ENCODE data around the gene SESN1. TPM values are rescaled to one million over a fixed set of nuclear protein-coding genes. Genes with fewer than 3 reads are reported as not detected.

The SESN1 gene
- total RNA-seq, 1 donor from 2014 or later: 13.2 TPM

GRCh38 chr6:109045493-109045892, 49.2 kb downstream of the SESN1 start:
- Mint-ChIP-seq H3K4me3 (ENCODE audit: unreplicated experiment) (no peak overlapping the region), H3K27ac (ENCODE audit: unreplicated experiment) (no peak overlapping the region), H3K9me3 (ENCODE audit: unreplicated experiment) (peaks cover 13% of the 10 kb centered on the region), H3K4me1 (ENCODE audit: unreplicated experiment) (no peaks in the 10 kb centered on the region), H3K27me3 (ENCODE audit: unreplicated experiment) (no peaks in the 10 kb centered on the region), H3K36me3 (ENCODE audit: unreplicated experiment) (peaks cover 6% of the 10 kb centered on the region)
- DNase-seq (ENCODE audit: extremely low spot score, unreplicated experiment): no peak
- TF ChIP-seq, protein P1, sequence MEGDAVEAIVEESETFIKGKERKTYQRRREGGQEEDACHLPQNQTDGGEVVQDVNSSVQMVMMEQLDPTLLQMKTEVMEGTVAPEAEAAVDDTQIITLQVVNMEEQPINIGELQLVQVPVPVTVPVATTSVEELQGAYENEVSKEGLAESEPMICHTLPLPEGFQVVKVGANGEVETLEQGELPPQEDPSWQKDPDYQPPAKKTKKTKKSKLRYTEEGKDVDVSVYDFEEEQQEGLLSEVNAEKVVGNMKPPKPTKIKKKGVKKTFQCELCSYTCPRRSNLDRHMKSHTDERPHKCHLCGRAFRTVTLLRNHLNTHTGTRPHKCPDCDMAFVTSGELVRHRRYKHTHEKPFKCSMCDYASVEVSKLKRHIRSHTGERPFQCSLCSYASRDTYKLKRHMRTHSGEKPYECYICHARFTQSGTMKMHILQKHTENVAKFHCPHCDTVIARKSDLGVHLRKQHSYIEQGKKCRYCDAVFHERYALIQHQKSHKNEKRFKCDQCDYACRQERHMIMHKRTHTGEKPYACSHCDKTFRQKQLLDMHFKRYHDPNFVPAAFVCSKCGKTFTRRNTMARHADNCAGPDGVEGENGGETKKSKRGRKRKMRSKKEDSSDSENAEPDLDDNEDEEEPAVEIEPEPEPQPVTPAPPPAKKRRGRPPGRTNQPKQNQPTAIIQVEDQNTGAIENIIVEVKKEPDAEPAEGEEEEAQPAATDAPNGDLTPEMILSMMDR (IDR thresholded peaks at IDR 0.05): no peak

GRCh38 chr6:109039795-109040194, 54.9 kb downstream of the SESN1 start:
- peaks cover 3% of the 10 kb centered on the region for H3K36me3 Mint-ChIP-seq (ENCODE audit: unreplicated experiment)
- TF ChIP-seq, protein P1 (IDR thresholded peaks at IDR 0.05): no peak
- peaks cover 5% of the 10 kb centered on the region for H3K27me3 Mint-ChIP-seq (ENCODE audit: unreplicated experiment)
- peaks cover 13% of the 10 kb centered on the region for H3K9me3 Mint-ChIP-seq (ENCODE audit: unreplicated experiment)
- no peaks in the 10 kb centered on the region for H3K4me1 Mint-ChIP-seq (ENCODE audit: unreplicated experiment)
- DNase-seq (ENCODE audit: extremely low spot score, unreplicated experiment): no peak
- no peak overlapping the region for H3K4me3 Mint-ChIP-seq (ENCODE audit: unreplicated experiment)
- H3K27ac Mint-ChIP-seq (ENCODE audit: unreplicated experiment): no peak overlapping the region

GRCh38 chr6:109038837-109039398, 55.7 kb downstream of the SESN1 start:
- Mint-ChIP-seq H3K27ac (ENCODE audit: unreplicated experiment) (no peak overlapping the region), H3K4me3 (ENCODE audit: unreplicated experiment) (no peak overlapping the region), H3K27me3 (ENCODE audit: unreplicated experiment) (peaks cover 5% of the 10 kb centered on the region), H3K4me1 (ENCODE audit: unreplicated experiment) (no peaks in the 10 kb centered on the region), H3K36me3 (ENCODE audit: unreplicated experiment) (peaks cover 3% of the 10 kb centered on the region), H3K9me3 (ENCODE audit: unreplicated experiment) (peaks cover 13% of the 10 kb centered on the region)
- DNase-seq (ENCODE audit: extremely low spot score, unreplicated experiment): no peak
- TF ChIP-seq, protein P1 (IDR thresholded peaks at IDR 0.05): no peak

GRCh38 chr6:109036574-109037294, 57.9 kb downstream of the SESN1 start:
- H3K4me3 Mint-ChIP-seq (ENCODE audit: unreplicated experiment): no peak overlapping the region
- no peak for DNase-seq (ENCODE audit: extremely low spot score, unreplicated experiment)
- no peak overlapping the region for H3K27ac Mint-ChIP-seq (ENCODE audit: unreplicated experiment)
- no peaks in the 10 kb centered on the region for H3K9me3 Mint-ChIP-seq (ENCODE audit: unreplicated experiment)
- H3K36me3 Mint-ChIP-seq (ENCODE audit: unreplicated experiment): no peaks in the 10 kb centered on the region
- H3K27me3 Mint-ChIP-seq (ENCODE audit: unreplicated experiment): peaks cover 5% of the 10 kb centered on the region
- TF ChIP-seq, protein P1 (IDR thresholded peaks at IDR 0.05): no peak
- no peaks in the 10 kb centered on the region for H3K4me1 Mint-ChIP-seq (ENCODE audit: unreplicated experiment)

- H3K4me3 Mint-ChIP-seq (ENCODE audit: unreplicated experiment): no peak overlapping the region
- H3K27ac Mint-ChIP-seq (ENCODE audit: unreplicated experiment): no peak overlapping the region
- no peaks in the 10 kb centered on the region for H3K36me3 Mint-ChIP-seq (ENCODE audit: unreplicated experiment)
- TF ChIP-seq, protein P1 (IDR thresholded peaks at IDR 0.05): no peak
- no peaks in the 10 kb centered on the region for H3K9me3 Mint-ChIP-seq (ENCODE audit: unreplicated experiment)
- DNase-seq (ENCODE audit: extremely low spot score, unreplicated experiment): no peak
- H3K4me1 Mint-ChIP-seq (ENCODE audit: unreplicated experiment): no peaks in the 10 kb centered on the region
- H3K27me3 Mint-ChIP-seq (ENCODE audit: unreplicated experiment): peaks cover 5% of the 10 kb centered on the region
These were observed 60.1 kb downstream of the SESN1 start for GRCh38 chr6:109034526-109034925.

Data from osteocyte (in vitro differentiated cells).